H1 (cell line): Measurements from ENCODE around the gene MAP4K4. TPM values are rescaled to one million over a fixed set of nuclear protein-coding genes. Genes with fewer than 3 reads are reported as not detected.
A peak's percentile ranks its signal among the peaks of the same experiment; 100 is the strongest.

Source experiments
- RBBP5 ChIP-seq: IDR thresholded peaks from 2 replicates; pipeline ENCODE4 v1.7.1; 2012; ENCODE audit warnings: low read depth, mild to moderate bottlenecking, inconsistent platforms, low read length, moderate library complexity, borderline replicate concordance
- polyA plus RNA-seq, 7 experiments: library from polyadenylated mRNA; depleted of rRNA in 3 of 7; stranded (reverse) in 5 of 7; unstranded in 2 of 7; fragments of >200 nt in 5 of 7; fragments of 200-250 nt in 2 of 7; gene quantifications; 1 replicate in 5 of 7; 2 replicates in 1 of 7; 4 replicates in 1 of 7; pipeline versions ENCODE4 v1.2.1 to v1.2.3, GENCODE V29; 2011 to 2013; ENCODE audit warnings: missing spikeins in 2 of 7, mixed read lengths in 2 of 7
- total RNA-seq: library from RNA; stranded (reverse); fragmentation: NEBNext Ultra II Directional; extraction: Animal tissue kit (Norgen Biotek cat#: 25700); gene quantifications from 2 replicates; pipeline ENCODE4 v1.2.1, GENCODE V29; 2021

The MAP4K4 gene
- total and polyA plus RNA-seq, 2 of the 8 experiments (the other 6 are each of a cell fraction or from before 2014, with no cell fraction given) = 53.2 to 138 TPM

DNA sequence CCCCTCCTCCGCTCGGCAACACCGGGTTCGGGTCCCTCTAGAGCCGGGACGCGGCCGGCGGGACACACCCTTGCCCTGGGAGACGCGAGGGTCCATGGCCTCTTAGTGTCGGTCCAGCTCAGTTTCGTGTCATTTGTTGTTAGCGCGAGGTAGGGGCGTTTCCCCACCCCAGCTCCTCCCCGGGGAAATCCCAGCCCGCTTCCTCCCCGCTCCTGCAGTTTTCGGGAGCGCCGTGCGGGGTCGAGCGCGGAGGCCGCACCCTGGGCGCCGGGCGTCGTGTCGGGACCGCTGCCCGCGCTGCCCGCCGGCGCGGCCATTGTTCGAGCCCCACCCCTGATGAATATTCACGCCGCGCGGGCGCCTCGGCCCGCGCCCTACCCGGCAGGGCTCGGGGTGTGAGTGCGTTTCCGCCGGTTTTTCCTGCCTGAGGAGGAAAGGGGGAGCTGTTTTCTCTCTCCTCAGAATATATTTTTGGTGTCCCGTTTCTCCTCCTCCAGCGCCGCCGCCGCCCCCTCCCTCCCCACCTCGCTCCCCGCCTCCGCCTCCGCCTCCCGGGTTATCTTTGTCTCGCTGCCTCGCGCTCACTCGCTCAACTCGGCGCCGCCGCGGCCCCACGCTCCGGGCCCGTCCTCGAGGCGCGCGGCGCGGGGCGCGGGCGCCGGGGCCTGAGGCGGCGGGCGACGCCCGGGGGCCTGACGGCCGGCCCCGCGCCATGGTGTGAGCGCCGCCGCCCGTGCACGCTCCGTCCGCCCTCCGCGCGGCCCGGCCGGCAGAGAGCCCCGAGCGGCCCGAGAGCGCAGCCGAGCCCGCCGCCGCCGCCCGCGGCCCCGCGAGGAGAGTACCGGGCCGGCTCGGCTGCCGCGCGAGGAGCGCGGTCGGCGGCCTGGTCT, at the start of gene MAP4K4 (continued):
- 0 out of 2 replicates have a peak, but pooled peaks have one; percentile 55 for TF ChIP-seq RBBP5
- TF ChIP-seq, all 59 proteins: peak for 15
